OCI-LY3 (cell line): ENCODE data around the gene LAG3.

Experiments
- H2AFZ ChIP-seq: fragments of 200-600, 300-600 bp; shearing (Covaris generic); 2 replicates; pipeline ENCODE4 v1.6.0; 2014; ENCODE audit warnings: antibody characterized with exemption, low read depth, low read length
- H3K27ac ChIP-seq: fragments of 200-600, 300-600 bp; sonication (generic); 2 replicates; pipeline ENCODE4 v1.5.1; 2014; ENCODE audit warnings: mild to moderate bottlenecking, low read length, moderate library complexity, mixed read lengths
- H3K27me3 ChIP-seq: fragments of 200-600, 300-600 bp; sonication (generic); 2 replicates; pipeline ENCODE4 v1.6.1; 2014; ENCODE audit warnings: low read depth, low read length, mixed read lengths
- H3K36me3 ChIP-seq: fragments of 200-600, 300-600 bp; sonication (generic); replicated peaks from 2 replicates; pipeline ENCODE3; 2014; ENCODE audit warnings: low read depth, low read length, mixed read lengths
- H3K4me1 ChIP-seq: fragments of 300-600, 200-600 bp; sonication (generic); 2 replicates; pipeline ENCODE4 v1.6.1; 2014; ENCODE audit warnings: low read length, mixed read lengths
- H3K4me2 ChIP-seq: fragments of 200-600, 300-600 bp; sonication (generic); 2 replicates; pipeline ENCODE4 v1.6.1; 2014; ENCODE audit warnings: low read length, mixed read lengths
- H3K4me3 ChIP-seq: fragments of 300-600, 200-600 bp; sonication (generic); 2 replicates; pipeline ENCODE4 v1.5.1; 2014; ENCODE audit warnings: antibody characterized with exemption, mild to moderate bottlenecking, low read length, moderate library complexity
- H3K79me2 ChIP-seq: fragments of 300-600, 200-600 bp; shearing (Covaris generic); 2 replicates; pipeline ENCODE4 v1.6.1; 2014; ENCODE audit warnings: mild to moderate bottlenecking, low read length, mixed read lengths
- H3K9ac ChIP-seq: fragments of 300-600, 200-600 bp; shearing (Covaris generic); 2 replicates; pipeline ENCODE4 v1.6.0; 2014; ENCODE audit warnings: mild to moderate bottlenecking, low read length, moderate library complexity
- H3K9me3 ChIP-seq: fragments of 200-600, 300-600 bp; shearing (Covaris generic); 2 replicates; pipeline ENCODE4 v1.6.1; 2014; ENCODE audit warnings: low read length, mixed read lengths; ENCODE audit not compliant: insufficient read depth
- H4K20me1 ChIP-seq: fragments of 200-600, 300-600 bp; sonication (generic); 2 replicates; pipeline ENCODE4 v1.6.1; 2016; ENCODE audit warnings: low read length, mixed read lengths; ENCODE audit not compliant: insufficient read depth
- CTCF ChIP-seq: fragments of 200-600, 300-600 bp; sonication (generic); IDR thresholded peaks from 2 replicates; pipeline ENCODE4 v1.5.1; 2014; ENCODE audit warnings: antibody characterized with exemption, low read length, low read depth
- EZH2phosphoT487 ChIP-seq: fragments of 200-600 bp; shearing (Covaris generic); IDR thresholded peaks from 2 replicates; pipeline ENCODE4 v1.6.1; 2018; ENCODE audit warnings: antibody characterized with exemption, mixed run types, low read depth

Gene LAG3

GRCh38 chr12:6753772-6754356, 18.5 kb upstream of the LAG3 start:
- Histone ChIP-seq H3K4me2 (peak overlapping the region; percentile 72), H3K27me3 (peaks cover 4% of the 10 kb centered on the region; the same call in 1 of the 2 replicates), H3K9me3 (no peaks in the 10 kb centered on the region), H3K4me3 (peak overlapping the region; percentile 81), H3K36me3 (peaks cover 24% of the 10 kb centered on the region), H3K79me2 (peaks cover 13% of the 10 kb centered on the region), H3K4me1 (peaks cover 18% of the 10 kb centered on the region), H4K20me1 (no peaks in the 10 kb centered on the region), H3K9ac (peak overlapping the region; percentile 45), H2AFZ (no peak overlapping the region), H3K27ac (no peak overlapping the region)
- no peak for TF ChIP-seq EZH2phosphoT487
- peak; percentile 92; the same call in 1 of the 2 replicates for TF ChIP-seq CTCF

DNA sequence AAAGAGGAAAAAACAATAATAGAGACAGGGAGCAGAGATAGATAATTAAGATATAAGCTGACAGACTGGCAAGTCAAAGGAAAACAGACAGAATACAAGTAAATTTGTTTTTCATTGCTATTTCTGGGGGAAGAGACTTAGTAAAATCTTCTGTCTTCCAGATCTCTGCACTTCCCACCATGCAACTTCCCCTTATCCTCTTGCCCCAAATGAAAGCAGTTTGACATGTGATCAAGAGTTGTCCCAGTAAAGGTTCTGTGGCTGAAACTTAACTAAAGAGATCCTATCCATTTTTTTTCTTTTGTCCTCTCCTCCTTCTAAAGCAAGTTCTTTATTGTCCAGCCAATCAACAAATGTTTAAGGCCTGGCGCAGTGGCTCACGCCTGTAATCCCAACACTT, 17.9 kb upstream of the LAG3 start:
- Histone ChIP-seq H3K4me3 (no peak overlapping the region), H3K9me3 (no peaks in the 10 kb centered on the region), H4K20me1 (no peaks in the 10 kb centered on the region), H3K4me1 (peaks cover 18% of the 10 kb centered on the region), H2AFZ (no peak overlapping the region), H3K36me3 (peaks cover 20% of the 10 kb centered on the region), H3K4me2 (no peak overlapping the region), H3K27me3 (peaks cover 4% of the 10 kb centered on the region; the same call in 1 of the 2 replicates), H3K79me2 (peaks cover 13% of the 10 kb centered on the region), H3K9ac (no peak overlapping the region), H3K27ac (no peak overlapping the region)
- TF ChIP-seq CTCF (no peak), EZH2phosphoT487 (no peak)

DNA sequence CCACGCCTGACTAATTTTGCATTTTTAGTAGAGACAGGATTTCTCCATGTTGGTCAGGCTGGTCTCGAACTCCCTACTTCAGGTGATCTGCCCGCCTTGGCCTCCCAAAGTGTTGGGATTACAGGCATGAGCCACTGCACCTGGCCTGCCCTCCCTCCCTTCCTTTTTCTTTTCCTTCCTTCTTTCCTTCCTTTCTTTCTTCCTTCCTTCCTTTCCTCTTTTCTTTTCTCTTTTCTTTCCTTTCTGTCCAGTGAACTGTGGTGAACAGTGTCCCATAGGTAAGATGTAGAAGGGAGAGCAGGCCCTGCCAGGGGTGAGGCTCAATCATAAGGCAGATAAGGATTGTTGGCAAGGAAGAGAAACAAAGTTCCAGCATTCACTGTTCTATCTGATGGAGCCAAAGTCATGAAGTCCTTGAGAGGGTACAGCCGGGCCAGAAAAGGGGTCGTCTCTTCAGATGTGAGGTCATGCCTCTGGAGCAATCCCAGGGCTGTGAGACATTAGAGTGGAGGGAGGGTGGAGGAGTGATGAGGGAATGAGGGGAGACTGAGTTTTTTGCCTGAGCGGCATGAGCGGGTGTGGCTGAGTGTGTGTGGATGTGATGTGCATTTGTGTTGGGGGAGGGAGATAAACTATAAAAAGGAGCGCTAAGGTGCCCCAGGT, 15.2 kb upstream of the LAG3 start:
- Histone ChIP-seq H3K9ac (no peak overlapping the region), H3K9me3 (no peaks in the 10 kb centered on the region), H4K20me1 (no peaks in the 10 kb centered on the region), H3K4me1 (peaks cover 14% of the 10 kb centered on the region), H3K27me3 (peaks cover 14% of the 10 kb centered on the region), H3K36me3 (no peaks in the 10 kb centered on the region), H3K4me3 (no peak overlapping the region), H3K4me2 (no peak overlapping the region), H3K27ac (no peak overlapping the region), H2AFZ (no peak overlapping the region), H3K79me2 (peaks cover 7% of the 10 kb centered on the region)
- TF ChIP-seq EZH2phosphoT487 (no peak), CTCF (no peak)

GRCh38 chr12:6758506-6759095, 13.7 kb upstream of the LAG3 start:
- Histone ChIP-seq H3K9me3 (no peaks in the 10 kb centered on the region), H3K4me1 (peaks cover 13% of the 10 kb centered on the region), H3K9ac (no peak overlapping the region), H3K4me3 (no peak overlapping the region), H4K20me1 (no peaks in the 10 kb centered on the region), H3K79me2 (no peaks in the 10 kb centered on the region), H3K27me3 (peaks cover 21% of the 10 kb centered on the region), H3K4me2 (peak overlapping the region; percentile 8; the same call in 1 of the 2 replicates), H3K27ac (no peak overlapping the region), H2AFZ (no peak overlapping the region), H3K36me3 (no peaks in the 10 kb centered on the region)
- no peak for TF ChIP-seq CTCF
- no peak for TF ChIP-seq EZH2phosphoT487
